NOMO-1 (cell line): ENCODE results near the gene ZC3H18.
"Not testable (repeated sequence)": the region's sequence is repeated elsewhere in the genome, so short reads cannot be mapped to it uniquely, and the experiment has no call there.

ENCODE experiments used
- DNase-seq, 2 experiments: peaks; one replicate each; lab custom pipeline; 2025; ENCODE audit not compliant: unreplicated experiment in 2 of 2; lab: John Stamatoyannopoulos, UW

ZC3H18 gene

DNA sequence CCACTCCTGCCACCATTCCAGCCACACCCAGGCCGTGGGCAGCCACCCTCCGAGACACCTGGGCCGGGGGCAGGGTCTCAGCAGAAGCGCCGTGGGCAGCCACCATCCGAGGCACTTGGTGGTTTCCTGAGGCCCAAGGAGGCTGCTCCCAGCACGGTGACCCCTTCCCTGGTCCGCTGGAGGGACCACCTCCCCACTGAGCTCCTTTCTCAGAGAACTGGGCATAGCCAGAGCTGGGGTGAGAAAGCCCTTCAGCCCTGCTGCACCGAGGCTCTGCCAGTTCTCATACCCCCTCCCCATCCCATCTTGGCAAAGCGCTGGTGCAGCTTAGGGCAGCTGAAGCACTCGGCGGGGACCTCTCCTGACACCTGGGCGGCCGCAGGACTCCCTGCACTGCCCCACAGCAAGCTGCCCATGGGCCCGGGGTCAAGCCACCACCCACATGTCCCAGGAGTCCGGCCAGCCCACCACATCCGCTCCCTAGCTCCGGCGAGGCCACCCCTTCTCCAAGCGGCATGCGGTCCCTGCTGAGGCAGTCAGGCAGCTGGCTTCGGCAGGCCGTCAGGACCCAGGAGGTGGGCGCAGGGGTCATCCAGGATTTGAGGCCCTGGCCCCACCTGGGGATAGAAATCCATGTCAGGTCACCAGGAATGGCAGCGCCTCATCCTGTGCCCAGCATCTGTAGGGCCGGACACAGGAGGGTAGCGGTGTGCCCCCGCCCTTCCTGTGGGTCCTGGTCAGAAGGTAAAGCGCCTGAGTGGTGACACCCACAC, 82.0 kb downstream of the ZC3H18 start:
- DNase-seq, result no peak

DNA sequence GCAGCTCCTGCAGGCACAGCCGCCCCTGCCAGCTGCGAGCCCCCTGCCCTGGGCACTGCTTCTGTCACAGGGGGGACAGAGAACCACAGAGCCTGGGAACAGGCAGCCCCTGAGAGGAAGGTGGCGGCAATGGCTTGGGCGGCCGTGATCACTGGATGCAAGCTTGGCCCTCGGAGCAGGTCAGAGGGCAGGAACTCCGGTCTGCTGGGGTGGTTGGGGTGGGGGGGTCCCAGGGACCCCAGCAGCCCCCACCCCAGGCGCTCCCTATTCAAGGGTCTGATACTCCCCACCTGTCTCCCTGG, 82.5 kb downstream of the ZC3H18 start:
- DNase-seq, result no peak

DNA sequence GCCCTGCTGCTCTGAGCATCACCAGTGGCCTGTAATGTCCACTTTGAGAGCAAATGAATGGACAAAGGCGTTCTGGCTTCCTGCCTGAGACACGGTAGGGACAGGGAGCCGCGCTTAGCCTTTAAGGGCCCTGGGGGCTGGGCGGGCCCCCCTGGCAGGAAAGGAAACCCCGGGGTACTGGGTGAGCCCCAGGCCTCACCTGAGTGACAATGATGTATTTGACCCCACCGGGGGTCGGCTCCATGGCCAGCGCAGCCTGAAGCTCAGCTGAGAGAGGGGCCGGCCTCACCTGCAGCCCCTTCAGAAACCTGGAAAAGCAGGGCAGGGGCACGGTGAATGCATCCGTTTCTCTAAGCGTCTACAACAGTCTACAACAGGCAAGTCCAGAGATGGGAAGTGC, 82.9 kb downstream of the ZC3H18 start:
- no peak for DNase-seq

DNA sequence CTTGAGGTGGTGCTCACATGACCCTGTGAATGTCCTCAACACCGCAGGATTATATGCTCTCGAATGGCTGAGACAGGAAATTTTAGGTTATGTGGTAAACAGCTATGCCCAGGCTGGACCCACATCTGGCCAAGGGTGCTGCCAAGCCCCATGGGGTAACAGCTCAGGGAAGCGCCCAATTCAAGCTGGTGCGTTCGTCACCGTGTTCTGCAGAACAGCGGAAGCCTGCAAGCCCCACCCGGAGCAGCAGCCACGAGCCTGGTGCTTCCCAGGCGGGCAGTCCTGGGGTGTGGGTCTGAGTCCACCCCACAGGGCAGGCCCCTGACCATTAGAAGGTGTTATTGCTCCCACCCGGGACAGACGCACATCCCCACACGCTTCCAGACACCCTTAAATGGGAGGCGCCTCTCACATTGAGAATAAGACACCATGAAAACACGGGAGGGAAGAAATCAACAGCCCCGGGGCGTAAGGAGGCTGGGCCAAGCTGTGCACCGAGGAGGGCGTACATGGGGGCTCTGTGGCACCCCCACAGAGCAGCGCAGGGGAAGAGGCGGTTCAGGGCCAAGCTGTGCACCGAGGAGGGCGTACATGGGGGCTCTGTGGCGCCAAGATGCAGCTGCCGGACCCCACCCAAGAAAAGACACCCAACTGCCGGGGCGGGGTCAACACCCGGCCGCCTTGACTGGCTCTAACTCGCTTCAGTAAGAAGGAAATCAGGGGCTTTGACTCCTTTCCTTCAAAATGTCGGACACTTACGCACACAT, 83.6 kb downstream of the ZC3H18 start:
- no peak for DNase-seq

DNA sequence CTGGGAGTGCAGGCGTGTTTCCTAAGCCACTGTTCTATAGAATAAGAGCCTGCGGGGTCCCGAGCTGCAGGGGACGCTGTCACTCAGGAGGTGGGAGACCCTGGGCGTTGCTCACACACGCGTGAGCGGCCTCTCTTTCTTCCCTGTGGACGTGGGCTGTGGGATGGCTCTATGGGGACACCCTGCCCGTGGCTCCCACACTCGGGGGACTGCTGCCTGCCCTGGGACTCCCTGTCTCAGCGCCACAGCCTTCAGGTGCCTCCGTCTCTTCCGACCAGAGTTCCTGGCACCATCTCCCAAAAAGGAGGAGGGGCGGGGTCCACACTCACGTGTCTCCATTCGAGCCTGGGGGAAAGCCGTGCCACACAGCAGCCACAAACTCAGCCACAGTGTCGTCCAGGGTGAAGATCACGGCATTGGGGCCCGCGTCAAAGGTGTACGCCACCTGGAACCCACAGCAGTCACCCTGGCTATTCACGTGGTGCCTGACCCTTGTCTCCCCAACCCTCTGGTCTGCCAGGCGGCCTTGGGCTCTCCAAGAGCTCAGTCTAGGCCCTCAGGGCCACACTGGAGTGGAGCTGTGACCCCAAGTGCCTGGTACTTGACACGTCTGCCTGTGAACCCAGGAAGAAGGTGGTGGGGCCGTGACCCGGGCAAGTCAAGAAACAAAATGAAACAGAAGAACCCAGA, 84.3 kb downstream of the ZC3H18 start:
- no peak for DNase-seq

DNA sequence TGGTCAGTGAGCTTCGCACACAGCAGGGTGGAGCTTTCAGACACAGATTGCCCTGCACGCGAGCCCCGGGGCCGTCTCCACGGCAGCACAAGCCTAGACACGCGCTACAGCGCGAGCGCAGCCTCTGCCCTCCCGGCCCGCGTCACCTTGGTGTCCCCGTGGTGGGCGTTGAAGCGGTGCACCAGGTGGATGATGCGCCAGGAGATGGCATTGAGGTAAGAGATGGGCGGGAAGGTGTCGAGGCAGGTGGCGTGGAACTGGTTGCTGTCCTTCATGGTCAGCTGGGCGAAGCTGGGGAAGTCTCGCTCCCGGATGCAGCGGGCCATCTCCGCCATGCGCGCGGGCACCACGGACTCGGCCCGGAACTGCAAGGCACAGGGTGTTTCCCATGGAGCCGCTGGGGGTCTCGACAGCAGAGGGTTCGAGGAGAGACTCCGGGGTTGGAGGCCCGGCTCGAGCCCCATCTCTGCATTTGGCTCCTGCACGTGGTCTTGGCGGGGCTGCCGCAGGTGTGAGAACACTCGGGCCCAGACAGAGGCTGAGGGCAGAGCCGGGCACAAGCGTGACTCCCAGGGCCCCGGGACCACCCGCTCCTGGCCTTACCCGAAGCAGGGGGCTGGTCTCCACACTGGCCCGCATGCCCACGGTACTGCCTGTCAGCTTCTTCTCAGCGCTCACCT, 85.0 kb downstream of the ZC3H18 start:
- DNase-seq, result no peak

DNA sequence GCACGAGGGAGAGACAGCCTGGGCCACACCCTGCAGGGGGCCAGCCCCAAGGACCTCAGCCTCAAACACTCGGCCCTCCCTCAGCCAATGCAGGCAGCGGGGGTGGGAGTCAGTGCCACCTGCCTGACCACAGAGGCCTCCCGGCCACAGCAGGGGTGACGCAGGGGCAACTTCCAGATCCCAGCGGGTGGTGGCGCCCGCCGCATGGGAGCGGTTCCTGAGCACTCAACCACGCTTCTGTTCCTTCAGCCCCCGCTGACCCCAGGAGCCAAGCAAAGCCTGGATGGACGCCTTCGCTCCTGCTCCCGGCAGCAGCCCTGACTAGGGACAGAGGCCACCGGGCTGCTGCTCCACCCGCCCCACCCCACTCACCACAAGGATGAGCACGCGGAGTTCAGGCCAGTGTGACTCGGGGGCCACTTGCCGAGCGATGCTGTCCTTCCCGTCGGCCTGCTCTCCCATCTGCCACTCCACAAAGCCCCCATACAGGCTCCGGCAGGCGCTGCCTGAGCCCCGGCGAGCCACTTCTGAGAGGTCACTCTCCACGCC, 85.6 kb downstream of the ZC3H18 start:
- DNase-seq, result no peak

DNA sequence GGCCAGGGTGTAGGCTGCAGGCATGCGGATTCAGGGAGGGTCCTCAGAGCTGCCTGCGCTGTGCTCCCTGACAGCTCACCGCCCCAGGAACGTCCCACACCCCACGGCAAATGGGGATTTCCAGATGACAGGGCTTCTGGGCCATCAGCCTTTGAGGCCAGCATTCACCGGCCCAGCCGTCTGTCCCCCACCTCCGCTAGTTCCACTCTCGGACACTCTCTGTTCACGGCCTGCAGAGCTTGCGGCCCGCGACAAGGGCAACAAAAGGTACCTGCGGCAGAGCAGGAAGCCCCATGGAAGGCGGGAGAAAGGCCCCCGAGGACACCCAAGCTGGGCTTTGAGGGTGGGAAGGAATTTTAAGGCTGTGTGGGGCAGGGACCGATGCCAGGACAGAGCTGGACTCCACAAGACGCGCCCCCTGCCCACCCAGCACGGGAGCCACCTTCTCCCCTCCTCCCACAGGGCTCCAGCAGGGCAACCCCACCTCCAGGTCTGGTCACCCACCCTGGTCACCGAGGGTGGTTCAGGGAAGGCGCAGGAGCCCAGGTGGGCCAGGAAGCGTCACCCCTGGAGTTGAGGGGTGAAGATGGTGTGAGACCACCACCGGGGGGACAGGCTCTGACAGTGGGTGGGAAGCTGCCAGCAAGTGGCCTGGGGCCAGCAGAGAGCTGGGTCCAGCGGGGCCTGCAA, 86.2 kb downstream of the ZC3H18 start:
- no peak for DNase-seq

DNA sequence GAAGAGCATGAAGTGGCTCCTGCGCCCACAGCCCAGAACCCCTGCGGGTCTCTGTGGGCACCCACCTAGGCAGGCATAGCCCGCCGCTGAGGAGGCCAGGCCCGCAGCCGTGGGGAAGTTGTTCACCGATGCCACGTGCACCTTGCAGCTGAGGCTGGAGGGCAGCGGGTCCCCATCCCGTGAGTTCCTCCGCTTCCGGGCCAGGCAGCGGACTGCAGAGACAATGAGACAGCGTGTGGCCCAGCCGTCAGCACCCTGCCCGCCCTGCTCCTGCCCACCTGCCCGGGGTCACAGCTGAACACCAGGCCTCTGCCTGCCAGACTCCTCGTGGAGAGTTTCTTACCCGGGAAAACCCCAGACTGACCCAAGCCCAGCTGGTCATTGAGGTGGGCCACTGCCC, 87.2 kb downstream of the ZC3H18 start:
- DNase-seq, result no peak

DNA sequence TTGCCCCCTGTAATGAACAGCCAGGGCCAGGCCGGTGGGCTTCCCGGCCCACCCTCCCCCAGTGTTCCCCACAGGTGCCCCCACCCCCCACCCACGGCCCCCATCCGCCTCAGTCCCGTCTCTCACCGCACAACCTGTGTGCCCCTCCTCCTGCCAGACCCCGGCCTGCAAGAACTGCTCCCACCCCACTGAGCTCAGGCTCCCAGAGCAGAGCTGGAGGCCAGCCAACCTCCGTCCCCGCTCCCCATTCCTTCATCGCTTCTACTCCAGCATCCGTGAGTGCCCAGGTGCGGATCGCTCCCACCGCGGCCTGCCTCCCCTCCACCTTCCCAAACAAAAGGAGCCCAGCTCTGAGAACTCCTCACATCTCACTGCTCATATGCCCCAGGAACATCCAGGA, 88.5 kb downstream of the ZC3H18 start:
- DNase-seq, result no peak

DNA sequence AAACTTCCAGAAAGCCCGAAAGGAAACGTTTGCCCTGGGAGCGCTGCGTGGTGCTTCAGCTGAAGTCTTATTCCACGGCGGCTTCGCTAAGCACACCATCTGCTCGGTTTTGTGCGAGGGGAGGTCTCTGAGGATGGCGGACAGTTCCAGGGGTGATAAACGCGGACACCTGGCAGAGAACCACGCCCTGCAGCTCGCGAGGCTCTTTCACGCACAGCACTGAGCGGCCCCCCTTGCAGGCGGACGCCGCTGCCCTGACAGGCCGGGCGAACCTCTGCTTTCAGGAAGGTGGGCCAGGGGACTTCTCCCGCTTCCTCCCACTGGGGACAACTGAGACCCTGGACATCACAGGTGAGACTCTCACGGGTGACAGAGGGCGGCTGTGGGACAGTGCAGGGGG, 89.0 kb downstream of the ZC3H18 start:
- DNase-seq, result no peak

DNA sequence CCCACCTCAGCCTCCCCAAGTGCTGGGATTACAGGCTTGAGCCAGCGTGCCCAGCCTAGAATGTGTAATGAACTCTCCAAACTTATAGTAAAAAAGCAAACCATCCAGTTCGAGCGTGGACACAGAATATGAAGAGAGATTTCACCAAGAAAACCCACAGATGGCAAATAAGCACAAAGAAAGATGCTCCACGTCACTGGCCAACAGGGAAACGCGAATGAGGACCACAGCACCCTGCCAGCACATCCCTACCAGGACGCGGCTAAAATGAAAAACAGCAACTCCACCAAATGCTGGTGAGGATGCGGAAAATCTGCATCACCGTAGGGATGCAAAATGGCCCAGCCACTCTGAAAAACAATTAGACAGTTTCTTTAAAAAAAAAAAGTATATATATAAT, 91.3 kb downstream of the ZC3H18 start:
- DNase-seq, result no peak

DNA sequence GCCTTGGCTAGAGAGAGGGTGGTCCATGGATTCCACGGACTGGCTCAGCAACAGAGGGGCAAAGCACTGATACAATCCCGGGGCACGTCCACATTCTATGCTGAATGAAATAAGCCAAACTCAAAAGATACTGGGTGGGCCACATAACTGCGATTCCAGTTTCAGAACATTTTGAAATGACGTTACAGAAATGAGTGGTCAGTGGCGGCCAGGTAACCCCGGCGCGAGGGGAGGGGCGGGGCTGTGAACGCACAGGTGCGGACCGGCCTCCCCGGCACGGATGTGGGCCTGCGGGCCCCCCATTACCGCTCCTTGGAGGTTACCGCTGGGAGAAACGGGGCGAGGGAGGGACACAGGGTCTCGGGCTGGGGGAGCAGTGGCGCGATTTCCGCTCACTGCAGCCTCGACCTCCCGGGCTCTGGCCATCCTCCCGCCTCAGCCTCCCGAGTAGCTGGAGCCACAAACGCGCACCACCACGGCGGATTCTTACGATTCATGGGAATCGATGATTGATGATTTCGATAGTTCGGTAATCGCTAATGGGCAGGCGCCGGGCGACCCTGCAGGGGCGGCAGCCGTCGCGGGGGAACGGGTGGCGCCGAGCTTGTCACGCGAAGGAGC, 92.1 kb downstream of the ZC3H18 start:
- DNase-seq, result no peak

DNA sequence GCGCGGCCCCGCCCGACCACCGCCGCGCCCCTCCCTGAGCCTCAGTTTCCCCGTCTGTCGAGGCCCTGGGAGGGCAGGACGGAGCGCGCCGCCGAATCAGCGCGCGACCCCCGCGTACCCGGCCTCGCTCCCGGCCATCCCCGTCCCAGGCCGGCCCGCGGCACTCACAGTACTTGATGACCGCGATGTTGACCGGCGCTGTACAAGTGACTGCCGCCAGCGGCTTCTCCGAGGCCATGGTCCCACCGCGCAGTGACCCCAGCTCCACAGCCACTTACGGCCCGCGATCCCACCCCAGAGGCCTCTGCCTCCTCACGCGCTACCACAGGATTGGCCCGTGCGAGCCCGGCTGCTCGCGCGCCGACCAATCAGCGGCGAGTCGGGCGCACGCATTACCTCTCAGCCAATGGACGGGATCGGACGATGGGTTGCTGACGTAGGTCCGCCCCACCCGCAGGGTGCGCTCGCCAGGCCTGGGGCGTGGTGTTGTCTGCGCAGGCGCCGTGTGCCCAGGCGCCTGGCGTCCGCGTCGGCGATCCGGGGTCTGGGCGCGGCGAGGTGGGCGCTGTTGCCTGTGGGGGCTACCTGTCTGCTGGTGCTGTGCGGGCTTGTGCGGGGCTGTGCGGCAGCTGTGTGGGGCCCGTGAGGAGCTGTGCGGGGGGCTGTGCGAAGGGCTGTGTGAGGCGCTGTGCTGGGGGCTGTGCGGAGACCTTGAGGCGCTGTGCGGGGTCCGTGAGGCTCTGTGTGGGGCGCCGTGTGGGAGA, 92.8 kb downstream of the ZC3H18 start, which contains the start of gene MVD:
Gene MVD (minus strand): TSS at position 249 of the 764 bp plus-strand sequence. CDS start 11 bp downstream, at position 238.
- peak; percentile 97 to 99 for DNase-seq

DNA sequence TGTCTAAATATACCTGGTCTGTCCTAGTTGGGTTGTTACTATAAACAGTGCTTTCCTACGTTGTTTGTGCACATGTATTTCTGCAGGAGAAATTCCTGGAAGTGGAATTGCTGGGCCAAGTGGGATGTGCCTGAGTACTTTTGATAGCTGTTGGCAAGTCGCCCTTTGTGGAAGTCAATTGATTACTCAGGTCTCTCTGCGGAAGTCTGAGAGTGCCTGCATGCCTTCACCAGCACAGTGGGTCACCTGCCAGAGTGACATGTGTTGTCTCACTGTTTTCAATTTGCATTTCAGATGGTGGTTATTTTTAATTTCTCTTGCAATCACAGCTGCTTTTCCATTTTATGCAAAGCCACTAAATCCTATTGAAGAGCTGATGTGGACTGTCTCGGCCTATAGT, 94.9 kb downstream of the ZC3H18 start:
- no peak for DNase-seq

DNA sequence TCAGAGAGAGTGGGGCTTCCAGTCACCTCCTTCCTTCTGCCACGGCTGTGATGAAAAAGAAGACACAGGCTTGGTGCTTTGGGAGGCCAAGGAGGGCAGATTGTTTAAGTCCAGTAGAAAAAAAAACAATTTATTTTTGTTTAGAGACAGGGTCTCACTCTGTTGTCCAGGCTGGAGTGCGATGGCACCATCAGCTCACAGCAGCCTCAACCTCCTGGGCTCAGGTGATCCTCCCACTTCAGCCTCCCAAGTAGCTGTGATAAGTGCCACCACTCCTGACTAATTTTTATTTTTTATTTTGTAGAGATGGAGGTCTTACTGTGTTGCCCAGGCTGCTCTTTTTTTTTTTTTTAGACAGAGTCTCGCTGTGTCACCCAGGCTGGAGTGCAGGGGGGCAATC, 95.4 kb downstream of the ZC3H18 start:
- DNase-seq, result no peak

DNA sequence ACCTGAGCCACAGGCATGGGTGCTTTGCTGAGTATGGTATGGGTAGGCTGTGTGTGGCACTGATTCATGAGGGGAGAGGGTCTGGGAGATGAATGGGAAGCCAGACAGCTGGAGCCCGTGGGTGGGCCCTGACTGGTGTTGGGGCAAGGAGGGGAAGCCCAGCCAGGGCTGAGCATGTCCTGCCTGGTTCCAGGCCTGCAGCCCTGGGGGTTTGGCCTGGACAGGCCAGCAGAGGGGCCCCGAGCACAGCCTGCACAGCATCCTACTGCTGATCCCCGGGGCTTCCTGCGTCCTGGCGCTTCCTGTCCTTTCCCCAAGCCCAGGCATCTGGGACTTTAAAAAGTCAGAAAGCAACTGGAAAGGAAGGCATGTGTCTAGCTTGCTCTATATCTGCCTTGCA, 97.3 kb downstream of the ZC3H18 start:
- DNase-seq, result no peak

DNA sequence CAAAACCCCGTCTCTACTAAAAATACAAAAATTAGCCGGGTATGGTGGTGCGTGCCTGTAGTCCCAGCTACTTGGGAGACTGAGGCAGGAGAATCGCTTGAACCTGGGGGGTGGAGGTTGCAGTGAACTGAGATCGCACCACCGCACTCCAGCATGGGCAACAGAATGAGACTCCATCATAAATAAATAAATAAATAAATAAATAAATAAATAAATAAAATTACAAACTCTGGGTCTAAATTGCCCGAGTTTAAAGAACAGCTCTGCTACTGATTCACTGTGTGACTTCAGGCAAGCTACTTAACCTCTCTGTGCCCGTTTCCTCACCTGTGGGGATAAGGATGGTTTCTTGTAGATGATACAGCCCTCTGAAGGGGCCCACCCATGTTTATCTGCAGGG, 99.3 kb downstream of the ZC3H18 start:
- DNase-seq, result not testable (repeated sequence)

DNA sequence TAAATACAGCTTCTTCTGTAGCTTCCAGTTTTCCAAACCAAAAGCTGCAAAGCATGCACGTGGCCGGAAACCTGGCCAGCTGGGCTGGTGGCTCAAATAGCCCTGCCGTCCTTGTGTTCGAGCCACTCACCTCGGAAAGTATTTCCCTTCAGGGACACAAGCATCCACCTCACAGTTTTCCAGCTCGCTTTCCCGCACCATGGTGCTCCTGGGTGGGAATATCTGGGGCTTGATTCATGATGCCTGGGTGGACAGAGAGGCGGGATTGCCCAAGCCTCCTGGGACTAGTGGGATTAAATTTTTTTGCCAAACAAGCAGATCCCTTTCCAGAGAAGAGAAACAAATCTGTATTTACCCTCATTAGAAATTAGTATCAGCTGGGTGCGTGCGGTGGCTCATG, 99.8 kb downstream of the ZC3H18 start:
- DNase-seq, result no peak
